ENCODE results near the gene SLC6A8. TPM values are rescaled to one million over a fixed set of nuclear protein-coding genes. Genes with fewer than 3 reads are reported as not detected.

SLC6A8 gene
- total and polyA plus RNA-seq, 2 donors (not counting 1 experiment from before 2014, with no cell fraction given) = 0.49 to 2.9 TPM

DNA sequence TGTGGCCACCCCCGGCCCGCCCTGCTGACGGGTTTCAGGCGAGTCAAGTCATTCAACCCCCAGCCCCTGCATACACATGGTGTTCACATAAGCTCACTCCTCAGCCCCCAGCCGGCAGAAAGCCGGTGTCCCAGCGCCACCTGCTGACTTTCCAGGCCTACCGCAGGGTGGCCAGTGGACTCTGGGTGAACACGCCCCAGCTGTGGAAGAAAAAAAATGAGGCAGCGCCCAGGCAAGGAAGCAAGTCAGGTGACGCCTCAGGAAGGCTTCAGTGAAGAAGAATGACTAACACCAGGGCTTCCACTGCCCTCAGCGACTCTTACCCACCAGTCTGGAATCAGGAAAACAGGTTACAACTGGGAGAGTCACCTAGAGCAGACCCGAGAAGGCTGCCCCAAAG, 20.7 kb downstream of the SLC6A8 start:
- ChIA-PET CTCF (interaction anchor here (1.1 kb wide), 1 partner anchor 21 kb away, joined by 4 read pairs; the partner anchor contains the start of gene SLC6A8), POLR2A (no interaction called here)
- no peak for DNase-seq
- no peaks in the 10 kb centered on the region for H3K27me3 ChIP-seq (replicated peaks in 1 of 4; ENCODE audit: control extremely low read depth in 1 of 4, control insufficient read depth in 3 of 4, insufficient read depth in 4 of 4, low read length in 3 of 4)
- Mint-ChIP-seq H3K4me1 (no peaks in the 10 kb centered on the region), H3K27ac (no peak overlapping the region), H3K9me3 (ENCODE audit: insufficient read depth) (no peaks in the 10 kb centered on the region), H3K4me3 (no peak overlapping the region), H3K27me3 (no peaks in the 10 kb centered on the region)
- H3K36me3 ChIP-seq (replicated peaks in 1 of 2; ENCODE audit: control extremely low read depth in 1 of 2, control insufficient read depth in 1 of 2, extremely low read depth in 1 of 2, insufficient read depth in 2 of 2, low read length in 1 of 2) = peaks cover 0 to 21% of the 10 kb centered on the region in 2 experiments
- TF ChIP-seq EZH2 (IDR thresholded peaks at IDR 0.05; ENCODE audit: borderline replicate concordance, insufficient read depth, low read depth, low read length, poor library complexity, severe bottlenecking) = no peak
- TF ChIP-seq, protein P1, sequence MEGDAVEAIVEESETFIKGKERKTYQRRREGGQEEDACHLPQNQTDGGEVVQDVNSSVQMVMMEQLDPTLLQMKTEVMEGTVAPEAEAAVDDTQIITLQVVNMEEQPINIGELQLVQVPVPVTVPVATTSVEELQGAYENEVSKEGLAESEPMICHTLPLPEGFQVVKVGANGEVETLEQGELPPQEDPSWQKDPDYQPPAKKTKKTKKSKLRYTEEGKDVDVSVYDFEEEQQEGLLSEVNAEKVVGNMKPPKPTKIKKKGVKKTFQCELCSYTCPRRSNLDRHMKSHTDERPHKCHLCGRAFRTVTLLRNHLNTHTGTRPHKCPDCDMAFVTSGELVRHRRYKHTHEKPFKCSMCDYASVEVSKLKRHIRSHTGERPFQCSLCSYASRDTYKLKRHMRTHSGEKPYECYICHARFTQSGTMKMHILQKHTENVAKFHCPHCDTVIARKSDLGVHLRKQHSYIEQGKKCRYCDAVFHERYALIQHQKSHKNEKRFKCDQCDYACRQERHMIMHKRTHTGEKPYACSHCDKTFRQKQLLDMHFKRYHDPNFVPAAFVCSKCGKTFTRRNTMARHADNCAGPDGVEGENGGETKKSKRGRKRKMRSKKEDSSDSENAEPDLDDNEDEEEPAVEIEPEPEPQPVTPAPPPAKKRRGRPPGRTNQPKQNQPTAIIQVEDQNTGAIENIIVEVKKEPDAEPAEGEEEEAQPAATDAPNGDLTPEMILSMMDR (IDR thresholded peaks at IDR 0.05) = peak; percentile 27
- H4K20me1 ChIP-seq (ENCODE audit: control insufficient read depth, insufficient read depth, low read length, poor library complexity, severe bottlenecking) = peaks cover 61% of the 10 kb centered on the region
- no peak overlapping the region for H2AFZ ChIP-seq (ENCODE audit: insufficient read depth, low read depth, low read length, poor library complexity, severe bottlenecking)
- H3K9ac ChIP-seq (ENCODE audit: low read length) = no peak overlapping the region
- no peak overlapping the region for H3K27ac ChIP-seq (ENCODE audit: low read length in 2 of 2)
- no peak for ATAC-seq (ENCODE audit: low read depth)
- no peaks in the 10 kb centered on the region for H3K9me3 ChIP-seq (ENCODE audit: control extremely low read depth in 1 of 3, control insufficient read depth in 2 of 3, insufficient read depth in 1 of 3, low read length in 2 of 3)
- H3K4me1 ChIP-seq (ENCODE audit: control insufficient read depth in 2 of 2, insufficient read depth in 2 of 2, low read length in 2 of 2) = no peaks in the 10 kb centered on the region
- H3K4me3 ChIP-seq (ENCODE audit: control extremely low read depth in 1 of 5, extremely low read depth in 1 of 5, insufficient read depth in 1 of 5, low read depth in 2 of 5, low read length in 4 of 5) = no peak overlapping the region
- 47% methylated on average over 10 of the region's 13 CpGs for WGBS (ENCODE audit: insufficient coverage)
- intact Hi-C loops (cut with micrococcal nuclease) = no loop called here
- H3K4me2 ChIP-seq (replicated peaks; ENCODE audit: low read depth, low read length, poor library complexity, severe bottlenecking) = no peak overlapping the region
- H3K79me2 ChIP-seq (ENCODE audit: control insufficient read depth, insufficient read depth, low read length) = peaks cover 35% of the 10 kb centered on the region

GRCh38 chrX:153709726-153710674, 22.3 kb downstream of the SLC6A8 start:
- ATAC-seq (ENCODE audit: low read depth) (no peak), DNase-seq (no peak)
- intact Hi-C loops (cut with micrococcal nuclease) = no loop called here
- Histone ChIP-seq H3K27me3 (replicated peaks in 1 of 4; ENCODE audit: control extremely low read depth in 1 of 4, control insufficient read depth in 3 of 4, insufficient read depth in 4 of 4, low read length in 3 of 4) (no peaks in the 10 kb centered on the region), H3K4me2 (replicated peaks; ENCODE audit: low read depth, low read length, poor library complexity, severe bottlenecking) (no peak overlapping the region), H3K9ac (ENCODE audit: low read length) (no peak overlapping the region), H3K9me3 (ENCODE audit: control extremely low read depth in 1 of 3, control insufficient read depth in 2 of 3, insufficient read depth in 1 of 3, low read length in 2 of 3) (no peaks in the 10 kb centered on the region), H3K4me3 (ENCODE audit: control extremely low read depth in 1 of 5, extremely low read depth in 1 of 5, insufficient read depth in 1 of 5, low read depth in 2 of 5, low read length in 4 of 5) (no peak overlapping the region), H3K79me2 (ENCODE audit: control insufficient read depth, insufficient read depth, low read length) (peaks cover 44% of the 10 kb centered on the region), H3K27ac (ENCODE audit: low read length in 2 of 2) (no peak overlapping the region), H3K4me1 (ENCODE audit: control insufficient read depth in 2 of 2, insufficient read depth in 2 of 2, low read length in 2 of 2) (no peaks in the 10 kb centered on the region), H2AFZ (ENCODE audit: insufficient read depth, low read depth, low read length, poor library complexity, severe bottlenecking) (no peak overlapping the region), H3K36me3 (replicated peaks in 1 of 2; ENCODE audit: control extremely low read depth in 1 of 2, control insufficient read depth in 1 of 2, extremely low read depth in 1 of 2, insufficient read depth in 2 of 2, low read length in 1 of 2) (peaks cover 5 to 30% of the 10 kb centered on the region in 2 experiments), H4K20me1 (ENCODE audit: control insufficient read depth, insufficient read depth, low read length, poor library complexity, severe bottlenecking) (peaks cover 56% of the 10 kb centered on the region)
- Mint-ChIP-seq H3K4me3 (no peak overlapping the region), H3K27ac (no peak overlapping the region), H3K4me1 (no peaks in the 10 kb centered on the region), H3K9me3 (ENCODE audit: insufficient read depth) (no peaks in the 10 kb centered on the region), H3K27me3 (no peaks in the 10 kb centered on the region)
- ChIA-PET POLR2A (no interaction called here), CTCF (no interaction called here)
- 98% methylated on average over 19 of the region's 27 CpGs for WGBS (ENCODE audit: insufficient coverage)
- TF ChIP-seq, protein P1 (IDR thresholded peaks at IDR 0.05) = no peak
- TF ChIP-seq EZH2 (IDR thresholded peaks at IDR 0.05; ENCODE audit: borderline replicate concordance, insufficient read depth, low read depth, low read length, poor library complexity, severe bottlenecking) = no peak

Data from B cell (primary cell).